Measurements from ENCODE around the gene GHRHR. TPM values are rescaled to one million over a fixed set of nuclear protein-coding genes. Genes with fewer than 3 reads are reported as not detected.
A peak's percentile ranks its signal among the peaks of the same experiment; 100 is the strongest.

Gene GHRHR
- total and polyA plus RNA-seq, 9 of the 15 experiments (the other 6 are each of a cell fraction or from before 2014, with no cell fraction given), result not detected

DNA sequence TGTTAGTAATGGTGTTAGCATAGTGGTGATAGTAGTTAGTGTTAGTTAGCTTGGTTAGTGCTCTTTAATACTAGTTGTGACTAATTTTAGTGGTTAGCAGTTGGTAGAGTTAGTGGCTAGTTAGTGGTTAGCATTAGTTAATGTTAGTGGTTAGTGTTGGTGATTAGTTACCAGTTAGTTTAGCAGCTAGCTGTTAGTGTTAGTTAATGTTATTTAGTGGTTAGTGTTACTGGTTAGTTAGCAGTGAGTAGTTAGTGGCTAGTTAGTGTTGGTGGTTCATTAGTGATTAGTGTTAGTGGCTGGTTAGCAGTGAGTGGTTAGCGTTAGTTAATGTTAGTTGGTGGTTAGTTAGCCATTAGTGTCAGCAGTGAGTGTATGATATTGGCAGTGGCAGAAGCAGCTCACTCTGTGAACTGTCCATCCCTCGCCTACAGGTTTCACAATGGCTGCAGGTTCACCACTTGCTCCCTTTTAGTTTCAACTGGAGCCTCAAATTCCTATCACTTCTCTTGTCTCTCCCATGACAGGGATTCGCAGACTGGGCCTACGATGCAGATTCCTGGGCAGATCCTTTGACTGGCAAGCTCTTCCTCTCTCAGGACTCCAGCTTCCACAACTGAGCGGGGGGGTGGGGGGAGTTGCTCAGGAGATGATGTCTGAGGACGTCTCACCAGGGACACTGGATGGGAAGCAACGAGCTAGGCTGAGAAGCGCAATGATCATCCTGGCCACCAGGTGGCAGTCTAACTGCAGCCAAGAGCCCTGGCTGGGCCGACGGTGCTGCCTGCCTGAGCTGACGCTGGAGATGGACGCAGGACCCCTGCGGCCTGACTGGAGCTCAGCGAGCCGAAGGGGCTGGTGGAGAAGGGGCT, 19.5 kb downstream of the GHRHR start (continued):
- TF ChIP-seq ETV6 (IDR thresholded peaks at IDR 0.05; ENCODE audit: borderline replicate concordance in 1 of 2, low read depth in 2 of 2, low read length in 1 of 2), result no peak
- no peak for TF ChIP-seq ETV6 (CRISPR knock-in tag; IDR thresholded peaks at IDR 0.05; ENCODE audit: borderline replicate concordance)
- TF ChIP-seq, protein P1, sequence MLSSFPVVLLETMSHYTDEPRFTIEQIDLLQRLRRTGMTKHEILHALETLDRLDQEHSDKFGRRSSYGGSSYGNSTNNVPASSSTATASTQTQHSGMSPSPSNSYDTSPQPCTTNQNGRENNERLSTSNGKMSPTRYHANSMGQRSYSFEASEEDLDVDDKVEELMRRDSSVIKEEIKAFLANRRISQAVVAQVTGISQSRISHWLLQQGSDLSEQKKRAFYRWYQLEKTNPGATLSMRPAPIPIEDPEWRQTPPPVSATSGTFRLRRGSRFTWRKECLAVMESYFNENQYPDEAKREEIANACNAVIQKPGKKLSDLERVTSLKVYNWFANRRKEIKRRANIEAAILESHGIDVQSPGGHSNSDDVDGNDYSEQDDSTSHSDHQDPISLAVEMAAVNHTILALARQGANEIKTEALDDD (IDR thresholded peaks at IDR 0.05), result peak; percentile 100
- TF ChIP-seq, protein P2, sequence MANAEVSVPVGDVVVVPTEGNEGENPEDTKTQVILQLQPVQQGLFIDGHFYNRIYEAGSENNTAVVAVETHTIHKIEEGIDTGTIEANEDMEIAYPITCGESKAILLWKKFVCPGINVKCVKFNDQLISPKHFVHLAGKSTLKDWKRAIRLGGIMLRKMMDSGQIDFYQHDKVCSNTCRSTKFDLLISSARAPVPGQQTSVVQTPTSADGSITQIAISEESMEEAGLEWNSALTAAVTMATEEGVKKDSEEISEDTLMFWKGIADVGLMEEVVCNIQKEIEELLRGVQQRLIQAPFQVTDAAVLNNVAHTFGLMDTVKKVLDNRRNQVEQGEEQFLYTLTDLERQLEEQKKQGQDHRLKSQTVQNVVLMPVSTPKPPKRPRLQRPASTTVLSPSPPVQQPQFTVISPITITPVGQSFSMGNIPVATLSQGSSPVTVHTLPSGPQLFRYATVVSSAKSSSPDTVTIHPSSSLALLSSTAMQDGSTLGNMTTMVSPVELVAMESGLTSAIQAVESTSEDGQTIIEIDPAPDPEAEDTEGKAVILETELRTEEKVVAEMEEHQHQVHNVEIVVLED (CRISPR knock-in tag; IDR thresholded peaks at IDR 0.05), result no peak
- 0 out of 2 replicates have a peak, but pooled peaks have one; percentile 44 for TF ChIP-seq ZKSCAN1 (IDR thresholded peaks at IDR 0.05; ENCODE audit: low read depth, low read length)
- TF ChIP-seq JUNB (CRISPR knock-in tag; conservative IDR thresholded peaks at IDR 0.05), result no peak
- no peak for TF ChIP-seq ZNF174 (CRISPR knock-in tag; IDR thresholded peaks at IDR 0.05)
- no peak for TF ChIP-seq U2AF2 (optimal IDR thresholded peaks at IDR 0.05; ENCODE audit: low read depth, low read length)
- TF ChIP-seq, protein P3, sequence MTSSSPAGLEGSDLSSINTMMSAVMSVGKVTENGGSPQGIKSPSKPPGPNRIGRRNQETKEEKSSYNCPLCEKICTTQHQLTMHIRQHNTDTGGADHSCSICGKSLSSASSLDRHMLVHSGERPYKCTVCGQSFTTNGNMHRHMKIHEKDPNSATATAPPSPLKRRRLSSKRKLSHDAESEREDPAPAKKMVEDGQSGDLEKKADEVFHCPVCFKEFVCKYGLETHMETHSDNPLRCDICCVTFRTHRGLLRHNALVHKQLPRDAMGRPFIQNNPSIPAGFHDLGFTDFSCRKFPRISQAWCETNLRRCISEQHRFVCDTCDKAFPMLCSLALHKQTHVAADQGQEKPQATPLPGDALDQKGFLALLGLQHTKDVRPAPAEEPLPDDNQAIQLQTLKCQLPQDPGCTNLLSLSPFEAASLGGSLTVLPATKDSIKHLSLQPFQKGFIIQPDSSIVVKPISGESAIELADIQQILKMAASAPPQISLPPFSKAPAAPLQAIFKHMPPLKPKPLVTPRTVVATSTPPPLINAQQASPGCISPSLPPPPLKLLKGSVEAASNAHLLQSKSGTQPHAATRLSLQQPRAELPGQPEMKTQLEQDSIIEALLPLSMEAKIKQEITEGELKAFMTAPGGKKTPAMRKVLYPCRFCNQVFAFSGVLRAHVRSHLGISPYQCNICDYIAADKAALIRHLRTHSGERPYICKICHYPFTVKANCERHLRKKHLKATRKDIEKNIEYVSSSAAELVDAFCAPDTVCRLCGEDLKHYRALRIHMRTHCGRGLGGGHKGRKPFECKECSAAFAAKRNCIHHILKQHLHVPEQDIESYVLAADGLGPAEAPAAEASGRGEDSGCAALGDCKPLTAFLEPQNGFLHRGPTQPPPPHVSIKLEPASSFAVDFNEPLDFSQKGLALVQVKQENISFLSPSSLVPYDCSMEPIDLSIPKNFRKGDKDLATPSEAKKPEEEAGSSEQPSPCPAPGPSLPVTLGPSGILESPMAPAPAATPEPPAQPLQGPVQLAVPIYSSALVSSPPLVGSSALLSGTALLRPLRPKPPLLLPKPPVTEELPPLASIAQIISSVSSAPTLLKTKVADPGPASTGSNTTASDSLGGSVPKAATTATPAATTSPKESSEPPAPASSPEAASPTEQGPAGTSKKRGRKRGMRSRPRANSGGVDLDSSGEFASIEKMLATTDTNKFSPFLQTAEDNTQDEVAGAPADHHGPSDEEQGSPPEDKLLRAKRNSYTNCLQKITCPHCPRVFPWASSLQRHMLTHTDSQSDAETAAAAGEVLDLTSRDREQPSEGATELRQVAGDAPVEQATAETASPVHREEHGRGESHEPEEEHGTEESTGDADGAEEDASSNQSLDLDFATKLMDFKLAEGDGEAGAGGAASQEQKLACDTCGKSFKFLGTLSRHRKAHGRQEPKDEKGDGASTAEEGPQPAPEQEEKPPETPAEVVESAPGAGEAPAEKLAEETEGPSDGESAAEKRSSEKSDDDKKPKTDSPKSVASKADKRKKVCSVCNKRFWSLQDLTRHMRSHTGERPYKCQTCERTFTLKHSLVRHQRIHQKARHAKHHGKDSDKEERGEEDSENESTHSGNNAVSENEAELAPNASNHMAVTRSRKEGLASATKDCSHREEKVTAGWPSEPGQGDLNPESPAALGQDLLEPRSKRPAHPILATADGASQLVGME (CRISPR knock-in tag; IDR thresholded peaks at IDR 0.05), result no peak
- TF ChIP-seq, protein P4, sequence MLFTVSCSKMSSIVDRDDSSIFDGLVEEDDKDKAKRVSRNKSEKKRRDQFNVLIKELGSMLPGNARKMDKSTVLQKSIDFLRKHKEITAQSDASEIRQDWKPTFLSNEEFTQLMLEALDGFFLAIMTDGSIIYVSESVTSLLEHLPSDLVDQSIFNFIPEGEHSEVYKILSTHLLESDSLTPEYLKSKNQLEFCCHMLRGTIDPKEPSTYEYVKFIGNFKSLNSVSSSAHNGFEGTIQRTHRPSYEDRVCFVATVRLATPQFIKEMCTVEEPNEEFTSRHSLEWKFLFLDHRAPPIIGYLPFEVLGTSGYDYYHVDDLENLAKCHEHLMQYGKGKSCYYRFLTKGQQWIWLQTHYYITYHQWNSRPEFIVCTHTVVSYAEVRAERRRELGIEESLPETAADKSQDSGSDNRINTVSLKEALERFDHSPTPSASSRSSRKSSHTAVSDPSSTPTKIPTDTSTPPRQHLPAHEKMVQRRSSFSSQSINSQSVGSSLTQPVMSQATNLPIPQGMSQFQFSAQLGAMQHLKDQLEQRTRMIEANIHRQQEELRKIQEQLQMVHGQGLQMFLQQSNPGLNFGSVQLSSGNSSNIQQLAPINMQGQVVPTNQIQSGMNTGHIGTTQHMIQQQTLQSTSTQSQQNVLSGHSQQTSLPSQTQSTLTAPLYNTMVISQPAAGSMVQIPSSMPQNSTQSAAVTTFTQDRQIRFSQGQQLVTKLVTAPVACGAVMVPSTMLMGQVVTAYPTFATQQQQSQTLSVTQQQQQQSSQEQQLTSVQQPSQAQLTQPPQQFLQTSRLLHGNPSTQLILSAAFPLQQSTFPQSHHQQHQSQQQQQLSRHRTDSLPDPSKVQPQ (CRISPR knock-in tag; IDR thresholded peaks at IDR 0.05; ENCODE audit: borderline replicate concordance), result no peak
- no peak for TF ChIP-seq HEY1 (CRISPR knock-in tag; IDR thresholded peaks at IDR 0.05; ENCODE audit: borderline replicate concordance)
- TF ChIP-seq CBFA2T2 (conservative IDR thresholded peaks at IDR 0.05), result no peak
- peak; percentile 66; the same call in 1 of the 2 replicates for TF ChIP-seq RB1 (IDR thresholded peaks at IDR 0.05; ENCODE audit: low read depth)
- no peak for TF ChIP-seq POLR2H (tag; IDR thresholded peaks at IDR 0.05; ENCODE audit: low read depth)
- peak; percentile 44 for TF ChIP-seq MEIS2 (IDR thresholded peaks at IDR 0.05; ENCODE audit: partially characterized antibody)
- no peak for TF ChIP-seq RBM17 (IDR thresholded peaks at IDR 0.05; ENCODE audit: borderline replicate concordance, low read depth, low read length)

Measured in K562 (cell line).